ENCODE data around the gene BCORL1.

- TF ChIP-seq POLR2A (IDR thresholded peaks at IDR 0.05; ENCODE audit: low read depth, low read length) = no peak
- no peak for TF ChIP-seq RFX5 (IDR thresholded peaks at IDR 0.05; ENCODE audit: low read depth, low read length)
Observed at GRCh38 chrX:129968968-129969367, 13.5 kb upstream of the BCORL1 start.

All from IMR-90 (cell line).